AG20443 (cell line): ENCODE results near the gene TGFBRAP1.
A peak's percentile ranks its signal among the peaks of the same experiment; 100 is the strongest.

Experiments used
- DNase-seq: peaks from one replicate; pipeline ENCODE4 v3.0.0; 2012; ENCODE audit warnings: low spot score, mixed read lengths

Gene TGFBRAP1

DNA sequence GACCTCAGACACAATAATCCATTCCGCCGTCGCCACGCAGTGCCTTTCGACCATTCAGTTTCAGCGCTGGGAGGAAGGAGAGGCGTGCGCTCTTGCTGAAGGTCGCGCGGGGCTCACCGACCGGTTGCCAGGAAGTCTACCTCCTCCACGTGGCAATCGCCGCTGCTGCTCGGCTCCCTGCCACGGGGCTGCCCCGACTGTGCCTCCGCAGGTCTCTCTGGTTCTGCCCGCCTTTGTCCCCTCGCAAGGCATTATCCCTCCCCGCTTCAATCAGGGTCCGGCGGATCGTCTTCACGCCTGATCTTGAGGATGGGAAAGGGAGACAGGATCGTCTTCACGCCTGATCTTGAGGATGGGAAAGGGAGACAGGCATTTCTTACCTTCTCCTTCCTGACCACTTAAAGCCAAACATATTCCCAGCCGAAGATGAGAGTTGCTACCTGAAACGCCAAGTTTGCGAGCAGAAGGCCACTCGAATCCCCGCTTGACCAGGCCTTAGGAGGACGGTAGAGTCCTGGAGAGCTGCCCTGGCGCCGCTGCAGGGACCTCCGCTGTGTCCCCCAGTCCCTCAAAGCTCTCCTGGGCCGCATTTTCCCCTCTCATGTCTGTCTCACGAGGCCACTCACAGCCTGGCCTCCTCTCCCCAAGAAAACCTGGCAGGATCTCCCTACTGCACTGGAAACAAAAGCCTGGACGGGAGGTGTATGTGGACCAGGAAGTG, 92.3 kb downstream of the TGFBRAP1 start:
- DNase-seq = no peak

GRCh38 chr2:105236060-105236424, 93.5 kb downstream of the TGFBRAP1 start:
- no peak for DNase-seq

DNA sequence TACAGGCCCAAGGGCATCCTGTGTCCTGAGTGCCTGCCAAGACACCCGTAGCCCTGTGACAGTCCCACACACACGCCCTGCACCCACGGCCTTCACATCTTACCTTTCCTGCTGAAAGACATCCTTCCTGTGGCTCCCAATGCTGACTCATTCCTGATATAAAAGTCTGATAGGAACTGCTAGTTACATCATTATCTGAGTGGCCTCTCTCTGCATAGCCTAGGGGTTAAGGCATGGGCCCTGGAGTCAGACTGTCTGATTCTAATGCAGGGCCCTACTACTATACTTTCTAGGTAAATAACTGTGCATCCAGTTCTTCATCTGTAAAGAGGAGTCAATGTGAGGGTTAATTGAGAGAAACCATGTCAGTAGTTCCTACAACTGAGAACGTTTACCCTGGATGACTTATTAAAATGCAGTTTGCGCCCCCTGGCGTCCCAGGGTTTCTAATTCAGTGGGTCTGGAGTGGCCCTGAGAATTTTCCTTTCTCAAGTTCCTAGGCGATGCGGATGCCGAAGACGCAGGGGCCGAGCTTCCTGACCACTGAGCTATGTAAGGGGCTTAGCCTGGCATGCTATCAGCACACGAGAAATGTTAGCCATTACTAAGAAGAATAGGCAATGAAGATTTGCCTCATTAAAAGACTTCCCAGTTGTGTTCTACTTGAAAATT, 94.0 kb downstream of the TGFBRAP1 start:
- DNase-seq = peak; percentile 67

DNA sequence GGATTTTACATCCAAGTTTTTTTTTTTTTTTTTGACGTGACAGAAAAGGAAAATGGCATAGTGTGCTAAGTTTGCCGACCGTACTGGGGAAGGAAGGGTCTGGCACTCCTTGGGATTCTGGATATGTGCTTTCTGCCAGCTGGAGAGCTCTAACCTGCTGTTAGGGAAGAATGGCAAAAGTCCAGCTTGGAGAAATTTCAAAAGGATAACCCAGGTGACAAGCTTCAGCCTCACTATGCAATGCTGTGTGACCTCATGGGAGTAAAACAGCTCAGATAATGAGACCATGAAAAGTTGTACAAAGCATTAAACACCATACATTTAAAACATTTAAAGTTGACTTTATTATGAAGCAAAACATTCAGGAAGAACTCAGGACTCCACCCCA, 98.3 kb downstream of the TGFBRAP1 start:
- no peak for DNase-seq

DNA sequence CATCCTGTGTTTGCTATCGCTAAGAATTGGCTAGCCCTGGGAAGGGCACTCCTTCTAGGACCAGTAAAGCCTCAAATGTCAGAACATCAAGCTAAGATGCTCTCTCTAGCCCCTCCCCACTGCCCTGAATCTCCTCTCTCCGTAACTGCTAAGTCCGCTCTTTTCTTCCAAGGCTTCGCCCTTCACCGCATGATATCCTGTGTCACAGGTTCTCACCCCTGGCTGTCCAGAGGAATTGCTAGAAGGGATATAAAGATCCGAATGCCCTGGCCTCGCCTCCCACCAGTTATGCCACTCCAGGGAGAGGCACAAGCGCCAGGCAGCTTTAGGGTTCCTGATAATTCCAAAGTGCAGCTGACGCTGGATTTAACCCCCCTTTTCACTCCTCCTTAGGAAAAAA, 105.1 kb downstream of the TGFBRAP1 start:
- no peak for DNase-seq

- DNase-seq = no peak
Observed at GRCh38 chr2:105220604-105221003, 108.9 kb downstream of the TGFBRAP1 start.

GRCh38 chr2:105215586-105216192, 113.8 kb downstream of the TGFBRAP1 start:
- no peak for DNase-seq
